Gastrocnemius medialis (tissue), 4 donors: ENCODE measurements around the gene PARD3. TPM values are rescaled to one million over a fixed set of nuclear protein-coding genes. Genes with fewer than 3 reads are reported as not detected.

Source experiments
- ATAC-seq, 2 donors: fragments of 150-250 bp; one replicate each; pipeline ENCODE4 v1.9.1; 2016
- DNase-seq, 2 donors: peaks; one replicate each; pipeline ENCODE4 v3.0.0-alpha.2; 2019
- H3K27ac ChIP-seq, 4 donors: fragments of 200-600 bp; sonication (generic); 1 replicate in 1 of 4; 2 replicates in 3 of 4; pipeline ENCODE4 v1.5.1; 2016 to 2018; ENCODE audit warnings: mild to moderate bottlenecking in 2 of 4, moderate library complexity in 1 of 4
- H3K27me3 ChIP-seq, 3 donors: fragments of 200-600 bp; sonication (generic) in 2 of 3; 1 replicate in 1 of 3; 2 replicates in 2 of 3; pipeline versions ENCODE4 v1.5.1 to v1.6.0; 2016 to 2019; ENCODE audit warnings: mild to moderate bottlenecking in 1 of 3, moderate library complexity in 1 of 3
- H3K36me3 ChIP-seq, 2 donors: fragments of 200-600 bp; sonication (generic) in 1 of 2; one replicate each; pipeline ENCODE4 v1.5.1; 2017 to 2018
- H3K4me1 ChIP-seq, 2 donors: fragments of 200-600 bp; sonication (generic) in 1 of 2; one replicate each; pipeline ENCODE4 v1.5.1; 2016 to 2017; ENCODE audit warnings: mild to moderate bottlenecking in 2 of 2
- H3K4me3 ChIP-seq, 4 donors: fragments of 200-600 bp; sonication (generic) in 3 of 4; 1 replicate in 1 of 4; 2 replicates in 3 of 4; pipeline ENCODE4 v1.5.1; 2016 to 2019; ENCODE audit warnings: mild to moderate bottlenecking in 2 of 4
- H3K9me3 ChIP-seq, 3 donors: fragments of 200-600 bp; sonication (generic) in 2 of 3; 1 replicate in 1 of 3; 2 replicates in 2 of 3; pipeline ENCODE4 v1.5.1; 2016 to 2019
- POLR2A ChIP-seq, 2 donors: fragments of 450-650 bp; IDR thresholded peaks; one replicate each; pipeline ENCODE4 v1.6.1; 2017; ENCODE audit warnings: antibody characterized with exemption in 2 of 2, mild to moderate bottlenecking in 2 of 2, moderate library complexity in 2 of 2
- in situ Hi-C, 4 donors: fragments of 200-750 bp; cut with MboI; loops; one replicate each; pipeline versions ENCODE4 v1.15.0 to v1.8.0; 2017; ENCODE audit warnings: low sequenced_read_pairs in 4 of 4
- intact Hi-C: fragments of 100-400 bp; cut with DNase I; formaldehyde crosslinking; loops from one replicate; pipeline ENCODE4 v1.15.1; 2023; ENCODE audit warnings: low total_unique reads
- total RNA-seq, 4 donors: library from RNA; depleted of rRNA; stranded (reverse); fragments of >200 nt; gene quantifications; one replicate each; pipeline versions ENCODE4 v1.1.0 to v1.2.3, GENCODE V29; 2016
- TF ChIP-seq, protein P1 (sequence below), 5 experiments: fragments of 450-650 bp in 3 of 5; fragments of 200-600 bp in 2 of 5; sonication (generic) in 2 of 5; IDR thresholded peaks in 4 of 5; conservative IDR thresholded peaks in 1 of 5; 1 replicate in 4 of 5; 2 replicates in 1 of 5; pipeline ENCODE4 v1.5.1; 2016 to 2019; ENCODE audit warnings: antibody characterized with exemption in 5 of 5, mild to moderate bottlenecking in 3 of 5, moderate library complexity in 3 of 5

PARD3 gene
- total RNA-seq, 4 donors from 2014 or later, result 64.6 to 75.8 (median 68.3) TPM

DNA sequence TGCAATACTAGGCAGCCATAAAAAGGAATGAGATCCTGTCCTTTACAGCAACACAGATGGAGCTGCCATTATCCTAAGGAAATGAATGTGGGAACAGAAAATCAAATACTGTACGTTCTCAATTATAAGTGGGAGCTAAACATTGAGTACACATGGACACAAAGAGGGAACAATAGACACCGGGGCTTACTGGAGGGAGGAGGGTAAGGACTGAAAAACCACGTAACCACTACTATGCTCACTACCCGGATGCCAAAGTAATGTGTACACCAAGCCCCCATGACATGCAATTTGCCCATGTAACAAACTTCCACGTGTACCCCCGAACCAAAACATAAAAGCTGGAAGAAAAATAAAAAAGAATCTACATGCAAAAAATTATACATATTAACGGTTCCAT is 587.0 kb downstream of the PARD3 start:
- in situ Hi-C loops, result no loop called here
- no peaks in the 10 kb centered on the region for H3K9me3 ChIP-seq
- no peaks in the 10 kb centered on the region for H3K27me3 ChIP-seq
- peaks cover 8 to 10% of the 10 kb centered on the region in 2 donors for H3K4me1 ChIP-seq
- no peak for ATAC-seq
- no peak overlapping the region for H3K4me3 ChIP-seq
- intact Hi-C loops, result no loop called here
- DNase-seq, result no peak
- no peak overlapping the region for H3K27ac ChIP-seq
- no peaks in the 10 kb centered on the region for H3K36me3 ChIP-seq
- TF ChIP-seq POLR2A (IDR thresholded peaks at IDR 0.05), result no peak
- TF ChIP-seq, protein P1, sequence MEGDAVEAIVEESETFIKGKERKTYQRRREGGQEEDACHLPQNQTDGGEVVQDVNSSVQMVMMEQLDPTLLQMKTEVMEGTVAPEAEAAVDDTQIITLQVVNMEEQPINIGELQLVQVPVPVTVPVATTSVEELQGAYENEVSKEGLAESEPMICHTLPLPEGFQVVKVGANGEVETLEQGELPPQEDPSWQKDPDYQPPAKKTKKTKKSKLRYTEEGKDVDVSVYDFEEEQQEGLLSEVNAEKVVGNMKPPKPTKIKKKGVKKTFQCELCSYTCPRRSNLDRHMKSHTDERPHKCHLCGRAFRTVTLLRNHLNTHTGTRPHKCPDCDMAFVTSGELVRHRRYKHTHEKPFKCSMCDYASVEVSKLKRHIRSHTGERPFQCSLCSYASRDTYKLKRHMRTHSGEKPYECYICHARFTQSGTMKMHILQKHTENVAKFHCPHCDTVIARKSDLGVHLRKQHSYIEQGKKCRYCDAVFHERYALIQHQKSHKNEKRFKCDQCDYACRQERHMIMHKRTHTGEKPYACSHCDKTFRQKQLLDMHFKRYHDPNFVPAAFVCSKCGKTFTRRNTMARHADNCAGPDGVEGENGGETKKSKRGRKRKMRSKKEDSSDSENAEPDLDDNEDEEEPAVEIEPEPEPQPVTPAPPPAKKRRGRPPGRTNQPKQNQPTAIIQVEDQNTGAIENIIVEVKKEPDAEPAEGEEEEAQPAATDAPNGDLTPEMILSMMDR (IDR thresholded peaks at IDR 0.05 in 4 of 5, conservative IDR thresholded peaks at IDR 0.05 in 1 of 5), result no peak

DNA sequence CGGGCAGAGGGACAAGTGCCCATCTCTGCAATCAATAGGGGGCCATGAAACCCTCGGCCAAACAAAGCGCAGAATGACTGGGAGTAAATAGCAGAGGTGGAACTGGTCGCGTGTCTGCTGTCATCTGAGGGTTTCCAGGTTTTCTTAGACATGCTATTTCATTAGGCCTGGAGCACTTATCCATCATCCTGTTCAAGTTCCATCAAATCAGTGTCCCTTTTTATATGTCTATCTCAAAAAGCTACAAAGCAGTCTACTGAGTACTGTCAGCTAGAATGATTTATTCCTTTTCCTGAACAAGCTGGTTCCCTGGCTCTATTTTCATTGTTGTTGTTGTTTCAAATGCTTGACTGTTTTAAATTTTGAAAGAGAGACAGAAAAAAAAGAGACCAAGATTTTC is 590.5 kb downstream of the PARD3 start:
- no peak overlapping the region for H3K4me3 ChIP-seq
- no peaks in the 10 kb centered on the region for H3K27me3 ChIP-seq
- TF ChIP-seq, protein P1 (IDR thresholded peaks at IDR 0.05 in 4 of 5, conservative IDR thresholded peaks at IDR 0.05 in 1 of 5), result no peak
- TF ChIP-seq POLR2A (IDR thresholded peaks at IDR 0.05), result no peak
- no peaks in the 10 kb centered on the region for H3K9me3 ChIP-seq
- H3K4me1 ChIP-seq, result no peaks in the 10 kb centered on the region
- H3K27ac ChIP-seq, result no peak overlapping the region
- DNase-seq, result no peak
- in situ Hi-C loops, result no loop called here
- intact Hi-C loops, result no loop called here
- ATAC-seq, result no peak
- H3K36me3 ChIP-seq, result no peaks in the 10 kb centered on the region

DNA sequence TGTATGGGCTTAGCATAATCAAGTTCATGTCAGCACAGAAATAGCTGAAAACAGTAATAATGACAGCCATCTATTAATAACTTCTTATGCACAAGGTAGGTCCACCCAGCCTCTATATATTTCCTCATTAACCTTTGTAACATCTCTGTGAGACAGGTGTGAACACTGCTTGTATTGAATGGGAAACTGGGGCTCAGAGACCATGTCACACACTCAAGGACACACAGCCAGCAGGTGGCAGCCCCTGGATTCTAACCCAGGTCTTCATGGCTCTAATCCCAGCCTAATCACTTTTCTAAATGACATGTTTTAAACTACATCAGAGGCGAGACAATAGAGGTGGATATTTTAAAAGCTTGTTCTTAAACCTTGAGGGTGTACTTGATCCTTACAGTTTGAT is 591.4 kb downstream of the PARD3 start:
- TF ChIP-seq, protein P1 (IDR thresholded peaks at IDR 0.05 in 4 of 5, conservative IDR thresholded peaks at IDR 0.05 in 1 of 5), result no peak
- no peak for TF ChIP-seq POLR2A (IDR thresholded peaks at IDR 0.05)
- Histone ChIP-seq H3K4me1 (no peaks in the 10 kb centered on the region), H3K36me3 (no peaks in the 10 kb centered on the region), H3K9me3 (no peaks in the 10 kb centered on the region), H3K4me3 (no peak overlapping the region), H3K27ac (no peak overlapping the region), H3K27me3 (no peaks in the 10 kb centered on the region)
- DNase-seq (no peak), ATAC-seq (no peak)
- intact Hi-C loops, result no loop called here
- in situ Hi-C loops, result no loop called here

DNA sequence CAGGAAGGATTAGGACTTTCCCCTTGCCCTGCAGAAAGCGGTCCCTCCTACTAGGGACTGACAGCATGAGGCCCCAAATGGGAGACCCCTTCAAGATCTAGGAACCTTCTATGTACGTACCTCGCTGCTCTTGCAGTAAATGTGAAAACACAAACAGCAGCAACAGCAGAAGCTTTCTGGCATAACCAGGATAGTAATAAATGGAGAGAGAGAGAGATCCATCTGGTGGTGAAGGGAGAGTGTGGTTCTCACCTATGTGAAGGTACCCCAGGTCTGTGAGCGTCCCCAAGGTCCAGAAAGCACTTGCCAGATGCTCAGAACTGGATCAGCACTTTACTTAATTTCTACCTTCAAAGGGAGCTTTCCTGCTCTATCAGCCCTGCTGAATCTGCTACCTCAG is 592.7 kb downstream of the PARD3 start:
- intact Hi-C loops (no loop called here), in situ Hi-C loops (no loop called here)
- Histone ChIP-seq H3K27me3 (no peaks in the 10 kb centered on the region), H3K4me3 (no peak overlapping the region), H3K27ac (no peak overlapping the region), H3K4me1 (no peaks in the 10 kb centered on the region), H3K36me3 (no peaks in the 10 kb centered on the region), H3K9me3 (no peaks in the 10 kb centered on the region)
- no peak for DNase-seq
- TF ChIP-seq, protein P1 (IDR thresholded peaks at IDR 0.05 in 4 of 5, conservative IDR thresholded peaks at IDR 0.05 in 1 of 5), result no peak
- TF ChIP-seq POLR2A (IDR thresholded peaks at IDR 0.05), result no peak
- ATAC-seq, result no peak
